Measurements from ENCODE around the gene FGFR1OP2.

Gene FGFR1OP2

DNA sequence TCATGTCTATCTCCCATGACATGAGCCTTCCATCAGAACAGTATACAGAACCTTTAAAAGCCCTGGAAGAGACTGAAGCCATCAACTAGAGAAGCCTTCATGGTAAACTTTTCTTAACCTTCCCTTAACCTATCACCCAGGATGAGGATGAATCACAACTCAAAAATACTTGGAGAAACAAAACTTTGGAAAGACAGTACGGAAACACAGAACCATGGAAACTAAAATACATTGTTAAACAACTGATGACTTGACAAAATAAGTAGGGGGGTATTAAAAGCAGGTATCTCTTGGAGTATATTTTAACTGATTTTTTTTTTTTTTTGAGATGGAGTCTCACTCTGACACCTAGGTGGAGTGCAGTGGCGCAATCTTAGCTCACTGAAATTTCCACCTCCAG lies 67.2 kb downstream of the FGFR1OP2 start:
- no peak for DNase-seq

GRCh38 chr12:27006797-27007467 lies 68.7 kb downstream of the FGFR1OP2 start:
- no peak for DNase-seq

DNA sequence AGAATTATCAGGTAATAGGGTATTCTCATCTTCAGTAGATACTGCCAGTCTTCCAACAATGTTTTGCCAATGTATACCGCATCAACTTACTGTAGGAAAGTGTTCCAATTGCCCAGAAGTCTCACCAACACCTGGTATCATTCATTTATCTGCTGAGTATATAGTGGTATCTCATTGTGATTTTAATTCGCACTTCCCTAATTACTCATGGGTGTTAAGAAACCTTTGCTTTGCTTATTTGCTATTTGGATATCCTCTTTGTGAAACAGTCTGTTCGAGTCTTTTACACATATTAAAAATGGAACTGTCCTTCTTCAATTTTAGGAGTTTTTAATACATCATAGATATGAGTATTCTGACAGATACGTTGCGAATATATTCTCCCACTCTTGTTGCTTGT lies 69.8 kb downstream of the FGFR1OP2 start:
- no peak for DNase-seq

- no peak for DNase-seq
Measured at GRCh38 chr12:27009881-27010301, 71.6 kb downstream of the FGFR1OP2 start.

DNA sequence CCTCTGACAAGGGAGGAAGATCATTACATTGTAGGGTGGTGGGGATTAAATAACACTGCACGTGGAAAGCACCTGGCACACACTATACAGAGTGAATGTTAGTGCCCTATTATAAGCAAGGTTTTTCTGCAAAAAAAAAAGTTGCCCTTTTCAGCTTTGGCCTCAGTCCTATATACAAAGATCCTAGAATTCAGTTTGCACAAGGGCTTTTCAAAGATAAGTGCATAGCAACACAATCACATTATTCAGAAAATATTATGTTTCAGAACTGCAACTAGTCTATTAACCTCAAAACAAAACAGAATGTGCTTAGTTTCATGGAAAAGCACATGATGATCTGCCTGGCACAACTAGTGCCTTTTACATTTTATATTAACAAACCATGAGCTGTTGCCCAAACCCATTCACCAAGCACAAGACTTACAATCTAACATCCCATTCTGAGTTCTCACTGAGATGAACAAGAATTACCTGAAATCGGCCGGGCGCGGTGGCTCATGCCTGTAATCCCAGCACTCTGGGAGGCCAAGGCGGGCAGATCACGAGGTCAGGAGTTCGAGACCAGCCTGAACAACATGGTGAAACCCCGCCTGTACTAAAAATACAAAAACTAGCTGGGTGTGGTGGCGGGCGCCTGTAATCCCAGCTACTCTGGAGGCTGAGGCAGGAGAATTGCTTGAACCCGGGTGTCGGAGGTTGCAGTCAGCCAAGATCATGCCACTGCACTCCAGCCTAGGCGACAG lies 74.1 kb downstream of the FGFR1OP2 start:
- DNase-seq = peak; percentile 56

DNA sequence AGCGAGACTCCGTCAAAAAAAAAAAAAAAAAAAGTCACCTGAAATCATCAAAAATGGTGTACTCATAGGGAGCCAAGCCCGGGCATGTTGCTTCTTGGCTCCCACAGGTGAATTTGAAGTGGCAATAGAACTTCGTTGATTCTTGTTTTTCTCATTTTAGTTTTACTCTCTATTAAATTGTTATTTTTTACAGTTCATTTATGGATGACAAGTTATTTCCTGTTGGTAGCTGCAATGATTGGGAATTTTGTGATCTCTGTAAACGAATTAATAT lies 74.6 kb downstream of the FGFR1OP2 start:
- DNase-seq = peak; percentile 25

GRCh38 chr12:27013611-27014084 lies 75.4 kb downstream of the FGFR1OP2 start:
- DNase-seq = no peak

DNA sequence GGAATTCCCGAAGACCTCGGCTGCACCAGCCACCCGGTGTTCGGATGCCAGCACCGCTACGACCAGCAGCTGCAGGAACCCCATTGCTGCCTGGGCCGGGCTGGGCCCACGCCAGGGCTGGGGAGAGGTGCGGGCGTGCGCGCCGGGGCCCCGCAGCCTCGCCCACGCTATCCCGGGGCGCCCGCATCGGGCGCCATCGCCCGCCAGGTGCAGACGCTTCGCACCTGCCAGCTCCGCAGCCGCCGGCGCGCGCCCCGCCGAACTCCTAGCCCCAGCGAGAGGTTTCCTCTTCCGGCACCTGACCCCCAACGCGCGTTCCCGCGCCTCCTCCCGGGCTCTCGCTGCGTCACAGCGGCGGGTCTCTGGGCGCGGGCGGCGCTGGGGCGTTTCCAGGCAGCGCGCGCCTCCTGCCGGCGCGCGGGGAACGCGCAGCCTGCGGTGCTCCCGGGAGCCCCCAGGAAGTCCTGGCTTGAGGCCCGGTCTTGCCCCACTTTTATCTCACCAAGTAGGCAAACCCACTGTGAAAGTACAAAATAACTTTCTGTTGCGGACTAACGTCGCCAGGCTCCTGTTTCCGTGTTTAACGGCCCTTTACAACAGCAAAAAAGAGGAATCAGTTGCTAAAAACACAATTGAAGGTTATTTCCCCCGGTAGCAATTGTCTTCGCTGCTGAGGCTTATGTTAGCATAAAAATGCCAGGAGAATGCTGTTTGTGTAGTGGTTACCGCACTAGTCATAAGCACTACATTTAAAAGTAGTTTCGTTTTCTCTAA lies 76.0 kb downstream of the FGFR1OP2 start, which contains the start of gene TM7SF3:
Gene TM7SF3 (minus strand): TSS at position 300 of the 774 bp plus-strand sequence. CDS start 216 bp downstream, at position 84.
- DNase-seq = peak; percentile 93

GRCh38 chr12:27014859-27015729 lies 76.8 kb downstream of the FGFR1OP2 start:
- DNase-seq = peak; percentile 8

DNA sequence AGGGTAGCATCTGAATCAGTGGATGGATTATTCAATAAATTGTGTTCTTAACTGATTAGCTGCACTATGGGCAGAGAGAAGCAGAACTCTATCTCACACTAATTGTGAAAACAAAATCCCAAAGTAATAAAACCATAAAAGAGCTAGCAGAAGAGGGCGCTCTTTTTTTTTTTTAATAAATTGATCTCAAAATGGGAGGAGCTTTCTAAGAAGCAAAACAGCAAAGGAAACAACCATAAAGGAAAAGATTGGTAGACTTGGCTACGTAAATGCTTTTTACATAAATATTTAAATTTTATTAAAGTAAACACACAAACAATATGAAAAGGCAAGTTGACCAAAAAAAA lies 77.4 kb downstream of the FGFR1OP2 start:
- peak; percentile 7 for DNase-seq

Data from NCI-H2171 (cell line).